Fibroblast of skin of scalp (primary cell): ENCODE data around the gene NMUR1.

Experiments
- DNase-seq: peaks from one replicate; pipeline ENCODE4 v3.0.0-alpha.2; 2013

The NMUR1 gene

GRCh38 chr2:231554327-231554726 lies 24.1 kb upstream of the NMUR1 start:
- no peak for DNase-seq

GRCh38 chr2:231552752-231553151 lies 22.5 kb upstream of the NMUR1 start:
- no peak for DNase-seq

GRCh38 chr2:231549446-231550239 lies 19.4 kb upstream of the NMUR1 start:
- DNase-seq = no peak

- DNase-seq = no peak
Measured at GRCh38 chr2:231548752-231549151, 18.5 kb upstream of the NMUR1 start.

- no peak for DNase-seq
Measured at GRCh38 chr2:231547315-231548110, 17.3 kb upstream of the NMUR1 start.

- DNase-seq = no peak
Measured at GRCh38 chr2:231546014-231546715, 15.9 kb upstream of the NMUR1 start.

- no peak for DNase-seq
Measured at GRCh38 chr2:231545105-231545902, 15.1 kb upstream of the NMUR1 start.

- no peak for DNase-seq
Measured at GRCh38 chr2:231542136-231542535, 11.9 kb upstream of the NMUR1 start.

- DNase-seq = no peak
Measured at GRCh38 chr2:231541645-231542044, 11.4 kb upstream of the NMUR1 start.

- no peak for DNase-seq
Measured at GRCh38 chr2:231539991-231540390, 9.7 kb upstream of the NMUR1 start.

- DNase-seq = no peak
Measured at GRCh38 chr2:231535961-231536360, 5.7 kb upstream of the NMUR1 start.

- no peak for DNase-seq
Measured at GRCh38 chr2:231533777-231534125, 3.5 kb upstream of the NMUR1 start.

- no peak for DNase-seq
Measured at GRCh38 chr2:231533086-231533776, 3.0 kb upstream of the NMUR1 start.

GRCh38 chr2:231532756-231533035 lies 2.5 kb upstream of the NMUR1 start:
- DNase-seq = no peak

GRCh38 chr2:231531883-231532755 lies 1.9 kb upstream of the NMUR1 start:
- peak; percentile 51 for DNase-seq

- DNase-seq = no peak
Measured at GRCh38 chr2:231531466-231531865, 1.2 kb upstream of the NMUR1 start.

GRCh38 chr2:231528636-231529030 lies 1.6 kb downstream of the NMUR1 start:
- no peak for DNase-seq

GRCh38 chr2:231527955-231528635 lies 2.1 kb downstream of the NMUR1 start:
- no peak for DNase-seq

- DNase-seq = no peak
Measured at GRCh38 chr2:231527091-231527395, 3.2 kb downstream of the NMUR1 start.

- no peak for DNase-seq
Measured at GRCh38 chr2:231526341-231527090, 3.7 kb downstream of the NMUR1 start.
